H1 (cell line): ENCODE measurements around the gene CNNM3. TPM values are rescaled to one million over a fixed set of nuclear protein-coding genes. Genes with fewer than 3 reads are reported as not detected.

Experiments
- CTCF ChIA-PET: fragments of 300-600 bp; sonication (Branson Sonifier 250); formaldehyde crosslinking; loops from one replicate; lab custom pipeline; 2021; ENCODE audit not compliant: partially characterized antibody; lab: Charles Lee
- POLR2A ChIA-PET: fragments of 300-600 bp; sonication (Branson Sonifier 250); formaldehyde crosslinking; loops from one replicate; lab custom pipeline; 2021; ENCODE audit warnings: inconsistent platforms; ENCODE audit not compliant: partially characterized antibody; lab: Charles Lee
- DNase-seq, 2 experiments: peaks; one replicate each; pipeline versions ENCODE4 v3.0.0 to v3.0.0-alpha.2; 2010 to 2022; ENCODE audit warnings: low spot score in 2 of 2, low read depth in 1 of 2, mixed read lengths in 1 of 2
- FAIRE-seq: peaks from 2 replicates; lab custom pipeline; 2011; peaks lifted over from hg19 to GRCh38; lab: Jason Lieb, UNC
- H2AFZ ChIP-seq: 2 replicates; pipeline ENCODE4 v1.8.1; 2012; ENCODE audit warnings: low read length, inconsistent platforms
- H2AK5ac ChIP-seq: 2 replicates; pipeline ENCODE4 v1.6.1; 2013; ENCODE audit warnings: low read depth, low read length
- H2BK120ac ChIP-seq: replicated peaks from 2 replicates; pipeline ENCODE3; 2013; ENCODE audit warnings: low read depth, low read length, inconsistent platforms
- H2BK12ac ChIP-seq: 2 replicates; pipeline ENCODE4 v1.6.1; 2013; ENCODE audit warnings: low read depth, low read length
- H2BK15ac ChIP-seq: 2 replicates; pipeline ENCODE4 v1.6.1; 2013; ENCODE audit warnings: low read length
- H2BK20ac ChIP-seq: 2 replicates; pipeline ENCODE4 v1.6.1; 2013; ENCODE audit warnings: low read length
- H2BK5ac ChIP-seq: 2 replicates; pipeline ENCODE4 v1.6.1; 2013; ENCODE audit warnings: low read depth, low read length
- H3K14ac ChIP-seq: 2 replicates; pipeline ENCODE4 v1.6.1; 2013; ENCODE audit warnings: inconsistent platforms; ENCODE audit not compliant: insufficient read length
- H3K18ac ChIP-seq: 2 replicates; pipeline ENCODE4 v1.6.1; 2013; ENCODE audit warnings: low read length; ENCODE audit errors: extremely low read depth
- H3K23ac ChIP-seq: 2 replicates; pipeline ENCODE4 v1.6.1; 2013; ENCODE audit warnings: inconsistent platforms; ENCODE audit not compliant: insufficient read length
- H3K23me2 ChIP-seq: 2 replicates; pipeline ENCODE4 v1.6.1; 2013; ENCODE audit warnings: low read depth, low read length
- H3K27ac ChIP-seq: 2 replicates; pipeline ENCODE4 v1.6.1; 2011; ENCODE audit warnings: low read depth, low read length, inconsistent platforms
- H3K27me3 ChIP-seq, 4 experiments: replicated peaks in 1 of 4; 1 replicate in 1 of 4; 2 replicates in 3 of 4; pipeline versions ENCODE4 v1.6.1 to v1.8.1; 2011 to 2013; ENCODE audit warnings: low read length in 3 of 4, mild to moderate bottlenecking in 3 of 4, inconsistent platforms in 2 of 4, mixed read lengths in 2 of 4, moderate library complexity in 1 of 4; ENCODE audit not compliant: control insufficient read depth in 3 of 4, insufficient read depth in 3 of 4; ENCODE audit errors: extremely low read depth in 1 of 4
- H3K36me3 ChIP-seq, 4 experiments: 2 replicates each; pipeline versions ENCODE4 v1.6.1 to v1.8.1; 2011 to 2013; ENCODE audit warnings: mild to moderate bottlenecking in 4 of 4, low read length in 3 of 4, moderate library complexity in 2 of 4, control low read depth in 1 of 4, inconsistent platforms in 1 of 4; ENCODE audit not compliant: insufficient read depth in 4 of 4, control insufficient read depth in 2 of 4
- H3K4ac ChIP-seq: replicated peaks from 2 replicates; pipeline ENCODE3; 2013; ENCODE audit warnings: low read length, low read depth, mixed read lengths, inconsistent platforms; ENCODE audit not compliant: insufficient read length
- H3K4me1 ChIP-seq, 4 experiments: replicated peaks in 1 of 4; 1 replicate in 1 of 4; 2 replicates in 3 of 4; pipeline versions ENCODE4 v1.6.1 to v1.8.1; 2011 to 2013; ENCODE audit warnings: low read length in 3 of 4, inconsistent platforms in 2 of 4, mixed read lengths in 1 of 4; ENCODE audit not compliant: insufficient read depth in 4 of 4, control insufficient read depth in 3 of 4
- H3K4me2 ChIP-seq, 2 experiments: 2 replicates each; pipeline versions ENCODE4 v1.6.1 to v1.8.1; 2011 to 2013; ENCODE audit warnings: low read depth in 2 of 2, low read length in 2 of 2, control low read depth in 1 of 2, inconsistent platforms in 1 of 2, mild to moderate bottlenecking in 1 of 2; ENCODE audit not compliant: insufficient read depth in 1 of 2
- H3K4me3 ChIP-seq, 4 experiments: fragments of 200-600, 300-600 bp in 1 of 4; sonication (generic), shearing (Covaris generic), sonication (Bioruptor Twin) in 1 of 4; 2 replicates each; pipeline versions ENCODE4 v1.5.1 to v1.8.1; 2011 to 2016; ENCODE audit warnings: low read length in 4 of 4, low read depth in 3 of 4, control low read depth in 2 of 4, inconsistent platforms in 2 of 4, mild to moderate bottlenecking in 2 of 4, mixed read lengths in 1 of 4, moderate library complexity in 1 of 4; ENCODE audit not compliant: insufficient read depth in 2 of 4; ENCODE audit errors: extremely low read depth in 1 of 4
- H3K56ac ChIP-seq: replicated peaks from 2 replicates; pipeline ENCODE3; 2013; ENCODE audit warnings: low read depth, mild to moderate bottlenecking, mixed read lengths, low read length, inconsistent platforms; ENCODE audit not compliant: insufficient read length
- H3K79me1 ChIP-seq: 2 replicates; pipeline ENCODE4 v1.6.1; 2013; ENCODE audit warnings: low read depth, low read length, control low read depth
- H3K79me2 ChIP-seq, 2 experiments: 2 replicates each; pipeline versions ENCODE4 v1.6.1 to v1.8.1; 2012 to 2013; ENCODE audit warnings: low read length in 2 of 2, mild to moderate bottlenecking in 2 of 2, inconsistent platforms in 1 of 2; ENCODE audit not compliant: insufficient read depth in 2 of 2, control insufficient read depth in 1 of 2
- H3K9ac ChIP-seq, 4 experiments: replicated peaks in 1 of 4; 1 replicate in 1 of 4; 2 replicates in 3 of 4; pipeline versions ENCODE4 v1.6.1 to v1.8.1; 2011 to 2013; ENCODE audit warnings: low read depth in 3 of 4, low read length in 3 of 4, control low read depth in 2 of 4, mild to moderate bottlenecking in 2 of 4, moderate library complexity in 2 of 4, inconsistent platforms in 1 of 4; ENCODE audit errors: extremely low read depth in 1 of 4
- H3K9me3 ChIP-seq, 2 experiments: 2 replicates each; pipeline versions ENCODE4 v1.6.1 to v1.8.1; 2012 to 2013; ENCODE audit warnings: mild to moderate bottlenecking in 2 of 2, moderate library complexity in 2 of 2, control low read depth in 1 of 2, inconsistent platforms in 1 of 2, low read depth in 1 of 2, low read length in 1 of 2, mixed read lengths in 1 of 2; ENCODE audit not compliant: insufficient read depth in 2 of 2
- H4K20me1 ChIP-seq, 2 experiments: replicated peaks in 1 of 2; 2 replicates each; pipeline versions ENCODE3 to v1.8.1; 2011 to 2013; ENCODE audit warnings: inconsistent platforms in 2 of 2, low read length in 2 of 2, mild to moderate bottlenecking in 1 of 2; ENCODE audit not compliant: insufficient read depth in 2 of 2, control insufficient read depth in 1 of 2
- H4K5ac ChIP-seq: 2 replicates; pipeline ENCODE4 v1.6.1; 2013; ENCODE audit warnings: low read length, low read depth, mixed read lengths, inconsistent platforms; ENCODE audit not compliant: insufficient read length
- H4K8ac ChIP-seq: 2 replicates; pipeline ENCODE4 v1.8.0; 2013; ENCODE audit warnings: mild to moderate bottlenecking, moderate library complexity, low read length, inconsistent platforms; ENCODE audit not compliant: insufficient read depth; ENCODE audit errors: extremely low read depth
- H4K91ac ChIP-seq: replicated peaks from 2 replicates; pipeline ENCODE3; 2013; ENCODE audit warnings: low read length, mixed read lengths, inconsistent platforms; ENCODE audit not compliant: insufficient read length
- SIRT6 ChIP-seq: IDR thresholded peaks from one replicate; pipeline ENCODE4 v1.7.1; 2012; ENCODE audit warnings: low read length, inconsistent platforms
- SIX5 ChIP-seq: IDR thresholded peaks from 2 replicates; pipeline ENCODE4 v1.6.1; 2011; ENCODE audit warnings: mild to moderate bottlenecking, low read depth, low read length
- WGBS, 2 experiments: shearing (Covaris generic) in 1 of 2; methylation state at CpG; one replicate each; pipeline versions ENCODE4 v1.1.6 to v1.1.7; 2013 to 2015; ENCODE audit warnings: low lambda C conversion rate in 2 of 2, mixed read lengths in 2 of 2, inconsistent platforms in 1 of 2, low coverage in 1 of 2, missing lambda C conversion rate in 1 of 2; ENCODE audit not compliant: insufficient replicate concordance in 2 of 2, insufficient coverage in 1 of 2, insufficient read length in 1 of 2; ENCODE audit errors: extremely low coverage in 1 of 2, missing lambda C conversion rate in 1 of 2; 5-methylcytosine and 5-hydroxymethylcytosine counted together
- polyA plus RNA-seq, 7 experiments: library from polyadenylated mRNA; depleted of rRNA in 3 of 7; stranded (reverse) in 5 of 7; unstranded in 2 of 7; fragments of >200 nt in 5 of 7; fragments of 200-250 nt in 2 of 7; gene quantifications; 1 replicate in 5 of 7; 2 replicates in 1 of 7; 4 replicates in 1 of 7; pipeline versions ENCODE4 v1.2.1 to v1.2.3, GENCODE V29; 2011 to 2013; ENCODE audit warnings: missing spikeins in 2 of 7, mixed read lengths in 2 of 7
- total RNA-seq: library from RNA; stranded (reverse); fragmentation: NEBNext Ultra II Directional; extraction: Animal tissue kit (Norgen Biotek cat#: 25700); gene quantifications from 2 replicates; pipeline ENCODE4 v1.2.1, GENCODE V29; 2021

The CNNM3 gene
- total and polyA plus RNA-seq, 2 of the 8 experiments (the other 6 are each of a cell fraction or from before 2014, with no cell fraction given), result 29.1 to 29.2 TPM

GRCh38 chr2:96810783-96811192, 5.3 kb upstream of the CNNM3 start:
- no peak overlapping the region for H4K91ac ChIP-seq
- no peak overlapping the region for H3K23ac ChIP-seq
- H2AFZ ChIP-seq, result no peak overlapping the region
- 87% methylated on average over 5 of the region's 5 CpGs; no CpG with 5 or more reads in 1 of the 2 experiments for WGBS, 2 experiments
- no peak for FAIRE-seq
- no peak overlapping the region for H2BK120ac ChIP-seq
- ChIA-PET CTCF (interaction anchor here (1.2 to 3.1 kb wide), 4 partner anchors 9 to 72 kb away, joined by 3 to 18 read pairs (median 6); no protein-coding TSS in a partner anchor), POLR2A (interaction anchor here (0.6 kb wide), 1 partner anchor 246 kb away, joined by 3 read pairs; no protein-coding TSS in a partner anchor)
- H2AK5ac ChIP-seq, result no peak overlapping the region
- H3K56ac ChIP-seq, result no peak overlapping the region
- H3K27ac ChIP-seq, result no peak overlapping the region
- no peak overlapping the region for H2BK15ac ChIP-seq
- no peaks in the 10 kb centered on the region for H3K79me1 ChIP-seq
- H4K5ac ChIP-seq, result no peak overlapping the region
- no peak overlapping the region for H2BK5ac ChIP-seq
- H3K4me2 ChIP-seq, result no peak overlapping the region
- no peak overlapping the region for H3K18ac ChIP-seq
- H3K4me1 ChIP-seq, result no peaks in the 10 kb centered on the region
- H3K4ac ChIP-seq, result no peak overlapping the region
- TF ChIP-seq SIRT6 (no peak), SIX5 (no peak)
- TF ChIP-seq, all 59 proteins: peak for 0
- no peak overlapping the region for H4K8ac ChIP-seq
- H3K9me3 ChIP-seq, result no peaks in the 10 kb centered on the region
- H2BK20ac ChIP-seq, result no peak overlapping the region
- H3K4me3 ChIP-seq, result no peak overlapping the region
- H3K23me2 ChIP-seq, result peaks cover 6% of the 10 kb centered on the region
- no peaks in the 10 kb centered on the region for H4K20me1 ChIP-seq
- H3K27me3 ChIP-seq, result no peaks in the 10 kb centered on the region
- H3K79me2 ChIP-seq, result no peaks in the 10 kb centered on the region
- H3K36me3 ChIP-seq, result no peaks in the 10 kb centered on the region
- DNase-seq, result no peak
- no peak overlapping the region for H2BK12ac ChIP-seq
- H3K9ac ChIP-seq, result no peak overlapping the region
- no peak overlapping the region for H3K14ac ChIP-seq
